ENCODE results near the gene ADAMTS18.

- TF ChIP-seq, protein P1, sequence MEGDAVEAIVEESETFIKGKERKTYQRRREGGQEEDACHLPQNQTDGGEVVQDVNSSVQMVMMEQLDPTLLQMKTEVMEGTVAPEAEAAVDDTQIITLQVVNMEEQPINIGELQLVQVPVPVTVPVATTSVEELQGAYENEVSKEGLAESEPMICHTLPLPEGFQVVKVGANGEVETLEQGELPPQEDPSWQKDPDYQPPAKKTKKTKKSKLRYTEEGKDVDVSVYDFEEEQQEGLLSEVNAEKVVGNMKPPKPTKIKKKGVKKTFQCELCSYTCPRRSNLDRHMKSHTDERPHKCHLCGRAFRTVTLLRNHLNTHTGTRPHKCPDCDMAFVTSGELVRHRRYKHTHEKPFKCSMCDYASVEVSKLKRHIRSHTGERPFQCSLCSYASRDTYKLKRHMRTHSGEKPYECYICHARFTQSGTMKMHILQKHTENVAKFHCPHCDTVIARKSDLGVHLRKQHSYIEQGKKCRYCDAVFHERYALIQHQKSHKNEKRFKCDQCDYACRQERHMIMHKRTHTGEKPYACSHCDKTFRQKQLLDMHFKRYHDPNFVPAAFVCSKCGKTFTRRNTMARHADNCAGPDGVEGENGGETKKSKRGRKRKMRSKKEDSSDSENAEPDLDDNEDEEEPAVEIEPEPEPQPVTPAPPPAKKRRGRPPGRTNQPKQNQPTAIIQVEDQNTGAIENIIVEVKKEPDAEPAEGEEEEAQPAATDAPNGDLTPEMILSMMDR (conservative IDR thresholded peaks at IDR 0.05; ENCODE audit: low read depth, low read length): no peak
- peak; percentile 57 for TF ChIP-seq EZH2 (IDR thresholded peaks at IDR 0.05; ENCODE audit: borderline replicate concordance, low read depth, low read length, poor library complexity, severe bottlenecking)
These were observed at the start of gene ADAMTS18 for GRCh38 chr16:77434530-77435271.

All from A673 (cell line).